ENCODE measurements around the gene DCLRE1C. TPM values are rescaled to one million over a fixed set of nuclear protein-coding genes. Genes with fewer than 3 reads are reported as not detected.

The DCLRE1C gene
- total RNA-seq, 2 experiments from 2014 or later: 50.2 to 81.3 TPM

DNA sequence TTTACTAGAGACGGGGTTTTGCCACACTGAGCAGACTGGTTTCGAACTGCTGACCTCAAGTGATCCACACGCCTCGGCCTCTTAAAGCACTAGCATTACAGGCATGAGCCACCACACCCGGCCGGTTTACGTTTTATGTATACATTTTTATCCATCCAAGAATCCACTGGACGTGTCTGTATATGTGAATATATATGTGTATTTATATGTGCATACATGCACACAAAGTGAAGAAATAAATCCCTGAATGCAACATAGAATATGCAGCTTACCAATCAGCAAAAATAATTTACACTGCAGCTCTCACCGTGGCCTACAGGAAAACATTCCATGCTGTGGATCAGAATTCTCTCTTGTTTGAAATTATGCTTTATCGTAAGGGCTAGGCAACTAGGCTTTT lies 23.3 kb downstream of the DCLRE1C start:
- Histone ChIP-seq H3K4me1 (ENCODE audit: insufficient read depth, low read length, poor library complexity, severe bottlenecking) (no peaks in the 10 kb centered on the region), H3K4me3 (ENCODE audit: low read depth, low read length, poor library complexity, severe bottlenecking) (no peak overlapping the region), H2AFZ (ENCODE audit: low read length) (no peak overlapping the region), H4K20me1 (ENCODE audit: insufficient read depth, low read length) (no peaks in the 10 kb centered on the region), H3K4me2 (ENCODE audit: low read length) (no peak overlapping the region), H3K9me3 (ENCODE audit: low read length) (no peaks in the 10 kb centered on the region), H3K9me2 (ENCODE audit: insufficient read depth, low read length) (no peaks in the 10 kb centered on the region), H3K79me2 (ENCODE audit: insufficient read depth, low read depth, low read length) (peaks cover 1% of the 10 kb centered on the region; the same call in 1 of the 2 replicates), H3K36me3 (ENCODE audit: insufficient read depth, low read length) (peaks cover 99% of the 10 kb centered on the region), H3K27ac (ENCODE audit: low read depth, low read length, poor library complexity, severe bottlenecking) (no peak overlapping the region)
- TF ChIP-seq, protein P1, sequence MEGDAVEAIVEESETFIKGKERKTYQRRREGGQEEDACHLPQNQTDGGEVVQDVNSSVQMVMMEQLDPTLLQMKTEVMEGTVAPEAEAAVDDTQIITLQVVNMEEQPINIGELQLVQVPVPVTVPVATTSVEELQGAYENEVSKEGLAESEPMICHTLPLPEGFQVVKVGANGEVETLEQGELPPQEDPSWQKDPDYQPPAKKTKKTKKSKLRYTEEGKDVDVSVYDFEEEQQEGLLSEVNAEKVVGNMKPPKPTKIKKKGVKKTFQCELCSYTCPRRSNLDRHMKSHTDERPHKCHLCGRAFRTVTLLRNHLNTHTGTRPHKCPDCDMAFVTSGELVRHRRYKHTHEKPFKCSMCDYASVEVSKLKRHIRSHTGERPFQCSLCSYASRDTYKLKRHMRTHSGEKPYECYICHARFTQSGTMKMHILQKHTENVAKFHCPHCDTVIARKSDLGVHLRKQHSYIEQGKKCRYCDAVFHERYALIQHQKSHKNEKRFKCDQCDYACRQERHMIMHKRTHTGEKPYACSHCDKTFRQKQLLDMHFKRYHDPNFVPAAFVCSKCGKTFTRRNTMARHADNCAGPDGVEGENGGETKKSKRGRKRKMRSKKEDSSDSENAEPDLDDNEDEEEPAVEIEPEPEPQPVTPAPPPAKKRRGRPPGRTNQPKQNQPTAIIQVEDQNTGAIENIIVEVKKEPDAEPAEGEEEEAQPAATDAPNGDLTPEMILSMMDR (conservative IDR thresholded peaks at IDR 0.05; ENCODE audit: low read length): no peak
- no peak for TF ChIP-seq EZH2phosphoT487 (IDR thresholded peaks at IDR 0.05; ENCODE audit: borderline replicate concordance, low read depth, low read length)
- POLR2A ChIA-PET: no interaction called here
- CTCF ChIA-PET (ENCODE audit: unreplicated experiment): no interaction called here
- intact Hi-C loops (cut with micrococcal nuclease; ENCODE audit: unreplicated experiment): no loop called here
- BruUV-seq (replicated peaks): no TSS peak
- DNase-seq (ENCODE audit: low spot score): no peak

DNA sequence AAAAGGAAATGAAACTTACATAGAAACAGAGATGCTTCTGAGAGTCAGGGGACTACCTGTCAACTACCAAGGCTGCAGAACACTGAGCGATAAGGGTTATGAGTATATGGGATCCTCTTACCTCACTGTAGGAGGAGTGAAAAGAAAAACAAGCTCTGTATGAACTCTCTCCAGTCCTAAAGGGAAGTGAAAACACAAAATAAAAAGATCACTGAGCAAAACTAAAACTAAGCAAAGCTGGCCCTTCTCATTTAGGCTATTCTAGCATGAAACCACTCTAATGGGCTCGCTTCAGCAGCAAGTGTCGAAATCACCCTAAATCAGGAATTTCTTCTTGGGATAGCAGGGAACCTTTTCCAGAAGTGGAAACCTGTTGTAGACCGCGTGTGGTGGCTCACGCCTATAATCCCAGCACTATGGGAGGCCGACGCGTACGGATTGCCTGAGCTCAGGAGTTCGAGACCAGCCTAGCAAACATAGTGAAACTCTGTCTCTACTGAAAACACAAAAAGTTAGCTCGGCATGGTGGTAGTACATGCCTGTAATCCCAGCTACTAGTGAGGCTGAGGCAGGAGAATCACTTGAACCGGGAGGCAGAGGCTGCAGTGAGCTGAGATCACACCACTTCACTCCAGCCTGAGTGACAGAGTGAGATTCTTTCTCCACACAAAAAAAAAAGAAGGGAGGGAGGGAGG lies 27.0 kb downstream of the DCLRE1C start:
- Histone ChIP-seq H3K4me3 (ENCODE audit: low read depth, low read length, poor library complexity, severe bottlenecking) (no peak overlapping the region), H3K27ac (ENCODE audit: low read depth, low read length, poor library complexity, severe bottlenecking) (no peak overlapping the region), H3K9me3 (ENCODE audit: low read length) (no peaks in the 10 kb centered on the region), H2AFZ (ENCODE audit: low read length) (no peak overlapping the region), H3K4me1 (ENCODE audit: insufficient read depth, low read length, poor library complexity, severe bottlenecking) (no peaks in the 10 kb centered on the region), H3K79me2 (ENCODE audit: insufficient read depth, low read depth, low read length) (peaks cover 5% of the 10 kb centered on the region; the same call in 1 of the 2 replicates), H3K36me3 (ENCODE audit: insufficient read depth, low read length) (peaks cover 98% of the 10 kb centered on the region), H3K9me2 (ENCODE audit: insufficient read depth, low read length) (no peaks in the 10 kb centered on the region), H3K4me2 (ENCODE audit: low read length) (no peak overlapping the region), H4K20me1 (ENCODE audit: insufficient read depth, low read length) (no peaks in the 10 kb centered on the region)
- intact Hi-C loops (cut with micrococcal nuclease; ENCODE audit: unreplicated experiment): no loop called here
- no TSS peak for BruUV-seq (replicated peaks)
- ChIA-PET POLR2A (interaction anchor here (0.6 kb wide), 1 partner anchor 47 kb away, joined by 3 read pairs; no protein-coding TSS in a partner anchor), CTCF (ENCODE audit: unreplicated experiment) (no interaction called here)
- DNase-seq (ENCODE audit: low spot score): no peak
- no peak for TF ChIP-seq EZH2phosphoT487 (IDR thresholded peaks at IDR 0.05; ENCODE audit: borderline replicate concordance, low read depth, low read length)
- TF ChIP-seq, protein P1 (conservative IDR thresholded peaks at IDR 0.05; ENCODE audit: low read length): no peak

DNA sequence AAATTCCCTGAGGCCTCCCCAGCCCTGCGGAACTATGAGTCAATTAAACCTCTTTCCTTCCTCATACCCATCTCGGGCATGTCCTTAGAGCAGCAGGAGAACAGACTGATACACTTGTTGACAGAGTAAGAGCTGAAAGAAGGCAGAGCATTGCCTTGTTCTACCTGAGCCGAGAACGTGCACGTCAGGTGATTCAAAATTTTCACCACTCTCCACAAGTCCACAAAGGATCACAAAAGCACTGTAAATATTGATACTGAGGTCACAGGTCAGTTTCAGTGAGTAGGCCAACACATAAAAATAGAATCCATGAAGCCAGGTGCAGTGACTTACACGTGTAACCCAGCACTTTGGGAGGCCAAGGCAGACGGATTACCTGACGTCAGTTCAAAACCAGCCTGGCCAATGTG lies 27.8 kb downstream of the DCLRE1C start:
- TF ChIP-seq EZH2phosphoT487 (IDR thresholded peaks at IDR 0.05; ENCODE audit: borderline replicate concordance, low read depth, low read length): no peak
- TF ChIP-seq, protein P1 (conservative IDR thresholded peaks at IDR 0.05; ENCODE audit: low read length): no peak
- Histone ChIP-seq H3K36me3 (ENCODE audit: insufficient read depth, low read length) (peaks cover 98% of the 10 kb centered on the region), H3K9me2 (ENCODE audit: insufficient read depth, low read length) (no peaks in the 10 kb centered on the region), H3K4me3 (ENCODE audit: low read depth, low read length, poor library complexity, severe bottlenecking) (no peak overlapping the region), H2AFZ (ENCODE audit: low read length) (no peak overlapping the region), H4K20me1 (ENCODE audit: insufficient read depth, low read length) (no peaks in the 10 kb centered on the region), H3K4me2 (ENCODE audit: low read length) (no peak overlapping the region), H3K27ac (ENCODE audit: low read depth, low read length, poor library complexity, severe bottlenecking) (no peak overlapping the region), H3K9me3 (ENCODE audit: low read length) (no peaks in the 10 kb centered on the region), H3K79me2 (ENCODE audit: insufficient read depth, low read depth, low read length) (peaks cover 5% of the 10 kb centered on the region; the same call in 1 of the 2 replicates), H3K4me1 (ENCODE audit: insufficient read depth, low read length, poor library complexity, severe bottlenecking) (no peaks in the 10 kb centered on the region)
- CTCF ChIA-PET (ENCODE audit: unreplicated experiment): no interaction called here
- intact Hi-C loops (cut with micrococcal nuclease; ENCODE audit: unreplicated experiment): no loop called here
- BruUV-seq (replicated peaks): no TSS peak
- no peak for DNase-seq (ENCODE audit: low spot score)
- POLR2A ChIA-PET: interaction anchor here (0.6 kb wide), 1 partner anchor 103 kb away, joined by 4 read pairs; no protein-coding TSS in a partner anchor

Measured in OCI-LY7 (cell line).